PFSK-1 (cell line): ENCODE data around the gene AADACL3.

Experiments used
- FOXP2 ChIP-seq: optimal IDR thresholded peaks from 2 replicates; pipeline ENCODE3; 2011; ENCODE audit warnings: borderline replicate concordance, control low read depth, inconsistent platforms; ENCODE audit not compliant: insufficient read depth; ENCODE audit errors: extremely low read length, extremely low read depth
- POLR2AphosphoS5 ChIP-seq: IDR thresholded peaks from 2 replicates; pipeline ENCODE4 v1.6.1; 2012; ENCODE audit warnings: low read depth, mild to moderate bottlenecking, control low read depth, low read length, moderate library complexity
- SIN3A ChIP-seq: IDR thresholded peaks from 2 replicates; pipeline ENCODE4 v1.6.1; 2012; ENCODE audit warnings: mild to moderate bottlenecking, low read length, moderate library complexity, borderline replicate concordance; ENCODE audit not compliant: insufficient read depth
- TAF1 ChIP-seq: IDR thresholded peaks from 2 replicates; pipeline ENCODE4 v1.6.1; 2012; ENCODE audit warnings: low read length, control low read depth, borderline replicate concordance; ENCODE audit not compliant: insufficient read depth
- TF ChIP-seq, protein P1 (sequence below), 2 experiments: IDR thresholded peaks; 2 replicates each; pipeline versions ENCODE4 v1.6.1 to v1.8.0; 2011 to 2012; ENCODE audit warnings: low read depth in 2 of 2, low read length in 2 of 2, control low read depth in 1 of 2, inconsistent platforms in 1 of 2, mild to moderate bottlenecking in 1 of 2, moderate library complexity in 1 of 2; ENCODE audit not compliant: insufficient read depth in 1 of 2

The AADACL3 gene

DNA sequence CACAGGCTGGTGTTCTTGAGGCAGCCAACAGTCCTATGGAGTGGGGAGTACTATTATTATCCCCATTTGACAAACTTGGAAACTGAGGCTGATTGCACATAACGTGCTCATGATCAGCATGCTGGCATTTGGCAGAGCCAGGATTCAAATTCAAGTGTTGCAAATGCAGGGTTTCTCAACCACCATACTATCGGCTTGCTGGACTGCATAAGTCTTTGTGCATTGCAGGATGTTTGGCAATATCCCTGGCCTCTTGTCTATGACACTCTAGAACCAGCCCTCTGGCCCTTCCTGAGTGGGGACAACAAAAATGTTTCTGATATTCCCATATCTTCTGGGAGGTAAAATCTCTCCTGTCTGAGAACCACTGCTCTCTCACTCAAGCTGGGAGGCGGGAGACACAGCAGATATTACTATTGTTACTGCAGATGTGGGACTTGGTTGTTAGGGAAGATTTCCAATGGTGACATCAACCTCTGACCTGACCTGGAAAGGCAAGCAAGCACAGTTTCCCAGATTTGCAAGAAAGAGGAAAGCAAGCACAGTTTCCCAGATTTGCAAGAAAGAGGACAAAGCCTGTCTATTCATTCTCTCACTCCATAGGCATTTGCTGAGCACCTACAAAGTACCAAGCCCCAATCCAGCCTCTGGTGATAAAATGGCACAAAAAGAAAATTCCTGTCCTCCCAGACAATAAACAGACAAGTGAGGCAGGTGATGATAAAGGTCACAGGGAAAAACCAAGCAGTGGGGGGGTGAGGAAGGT is 1.0 kb upstream of the AADACL3 start:
- TF ChIP-seq SIN3A (no peak), TAF1 (no peak), POLR2AphosphoS5 (no peak), FOXP2 (no peak)
- TF ChIP-seq, protein P1, sequence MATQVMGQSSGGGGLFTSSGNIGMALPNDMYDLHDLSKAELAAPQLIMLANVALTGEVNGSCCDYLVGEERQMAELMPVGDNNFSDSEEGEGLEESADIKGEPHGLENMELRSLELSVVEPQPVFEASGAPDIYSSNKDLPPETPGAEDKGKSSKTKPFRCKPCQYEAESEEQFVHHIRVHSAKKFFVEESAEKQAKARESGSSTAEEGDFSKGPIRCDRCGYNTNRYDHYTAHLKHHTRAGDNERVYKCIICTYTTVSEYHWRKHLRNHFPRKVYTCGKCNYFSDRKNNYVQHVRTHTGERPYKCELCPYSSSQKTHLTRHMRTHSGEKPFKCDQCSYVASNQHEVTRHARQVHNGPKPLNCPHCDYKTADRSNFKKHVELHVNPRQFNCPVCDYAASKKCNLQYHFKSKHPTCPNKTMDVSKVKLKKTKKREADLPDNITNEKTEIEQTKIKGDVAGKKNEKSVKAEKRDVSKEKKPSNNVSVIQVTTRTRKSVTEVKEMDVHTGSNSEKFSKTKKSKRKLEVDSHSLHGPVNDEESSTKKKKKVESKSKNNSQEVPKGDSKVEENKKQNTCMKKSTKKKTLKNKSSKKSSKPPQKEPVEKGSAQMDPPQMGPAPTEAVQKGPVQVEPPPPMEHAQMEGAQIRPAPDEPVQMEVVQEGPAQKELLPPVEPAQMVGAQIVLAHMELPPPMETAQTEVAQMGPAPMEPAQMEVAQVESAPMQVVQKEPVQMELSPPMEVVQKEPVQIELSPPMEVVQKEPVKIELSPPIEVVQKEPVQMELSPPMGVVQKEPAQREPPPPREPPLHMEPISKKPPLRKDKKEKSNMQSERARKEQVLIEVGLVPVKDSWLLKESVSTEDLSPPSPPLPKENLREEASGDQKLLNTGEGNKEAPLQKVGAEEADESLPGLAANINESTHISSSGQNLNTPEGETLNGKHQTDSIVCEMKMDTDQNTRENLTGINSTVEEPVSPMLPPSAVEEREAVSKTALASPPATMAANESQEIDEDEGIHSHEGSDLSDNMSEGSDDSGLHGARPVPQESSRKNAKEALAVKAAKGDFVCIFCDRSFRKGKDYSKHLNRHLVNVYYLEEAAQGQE (IDR thresholded peaks at IDR 0.05; ENCODE audit: insufficient read depth in 1 of 2, low read depth in 2 of 2, low read length in 2 of 2): no peak

DNA sequence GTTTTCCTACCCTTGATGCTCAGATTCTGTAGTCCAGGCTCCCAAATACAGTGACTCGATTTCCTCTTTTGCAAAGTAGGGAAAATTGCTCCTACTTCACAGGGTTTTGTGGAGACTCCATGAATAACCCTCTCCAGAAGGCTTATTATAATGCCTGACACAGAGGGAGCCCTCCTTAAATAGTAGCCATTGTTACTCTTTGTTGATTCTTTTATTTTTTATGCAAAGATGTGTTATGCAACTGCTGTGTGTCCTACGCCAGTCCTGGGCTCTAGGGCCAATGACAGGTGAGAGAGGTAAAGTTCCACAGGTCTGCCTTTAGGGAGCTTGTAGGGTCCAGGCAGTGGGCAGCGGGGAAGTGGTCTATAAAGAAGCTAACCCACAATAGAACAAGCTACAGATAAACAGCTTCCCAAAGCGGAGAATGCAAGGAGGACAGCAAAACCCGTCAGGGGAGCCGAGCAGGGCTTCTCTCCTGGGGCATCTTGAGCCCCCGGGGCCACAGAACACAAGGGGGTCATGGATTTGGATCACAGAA is 1.5 kb downstream of the AADACL3 start:
- TF ChIP-seq POLR2AphosphoS5 (no peak), TAF1 (no peak), FOXP2 (no peak), SIN3A (no peak)
- TF ChIP-seq, protein P1 (IDR thresholded peaks at IDR 0.05; ENCODE audit: insufficient read depth in 1 of 2, low read depth in 2 of 2, low read length in 2 of 2): no peak

DNA sequence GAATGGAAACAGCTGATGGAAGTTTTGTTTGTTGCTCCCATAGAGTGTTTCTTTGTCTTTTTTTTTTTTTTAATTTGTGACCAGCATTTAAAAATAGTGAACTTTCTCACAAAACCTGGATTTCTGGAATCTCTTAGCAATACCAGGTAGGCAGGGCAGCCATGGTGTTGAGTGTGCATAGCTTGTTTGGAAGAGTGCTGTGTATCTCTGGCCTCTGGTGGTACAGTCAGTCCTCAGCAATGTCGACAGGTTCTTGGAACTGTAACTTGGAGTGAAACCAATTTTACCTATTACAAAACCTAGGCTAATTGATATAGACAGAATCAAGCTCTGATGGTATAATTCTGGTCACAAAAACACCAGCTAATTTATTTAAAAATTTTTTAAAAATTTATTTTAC is 6.7 kb downstream of the AADACL3 start:
- TF ChIP-seq SIN3A (no peak), TAF1 (no peak), FOXP2 (no peak), POLR2AphosphoS5 (no peak)
- TF ChIP-seq, protein P1 (IDR thresholded peaks at IDR 0.05; ENCODE audit: insufficient read depth in 1 of 2, low read depth in 2 of 2, low read length in 2 of 2): no peak

DNA sequence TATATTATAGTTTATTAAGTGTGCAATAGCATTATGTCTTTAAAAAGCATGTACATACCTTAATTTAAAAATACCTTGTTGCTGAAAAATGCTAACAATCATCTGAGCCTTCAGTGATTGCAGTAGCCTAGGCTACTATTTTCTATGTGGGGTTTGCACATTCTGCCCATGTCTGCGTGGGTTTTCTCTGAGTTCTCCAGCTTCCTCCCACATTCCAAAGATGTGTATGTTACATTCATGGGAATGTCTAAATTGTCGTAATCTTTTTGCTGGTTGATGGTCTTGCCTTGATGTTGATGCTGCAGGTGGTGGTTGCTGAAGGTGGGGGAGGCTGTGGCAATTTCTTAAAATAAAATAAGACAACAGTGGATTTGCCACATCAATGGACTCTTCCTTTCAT is 12.5 kb downstream of the AADACL3 start:
- TF ChIP-seq, protein P1 (IDR thresholded peaks at IDR 0.05; ENCODE audit: insufficient read depth in 1 of 2, low read depth in 2 of 2, low read length in 2 of 2): no peak
- no peak for TF ChIP-seq POLR2AphosphoS5
- no peak for TF ChIP-seq FOXP2
- no peak for TF ChIP-seq TAF1
- no peak for TF ChIP-seq SIN3A

DNA sequence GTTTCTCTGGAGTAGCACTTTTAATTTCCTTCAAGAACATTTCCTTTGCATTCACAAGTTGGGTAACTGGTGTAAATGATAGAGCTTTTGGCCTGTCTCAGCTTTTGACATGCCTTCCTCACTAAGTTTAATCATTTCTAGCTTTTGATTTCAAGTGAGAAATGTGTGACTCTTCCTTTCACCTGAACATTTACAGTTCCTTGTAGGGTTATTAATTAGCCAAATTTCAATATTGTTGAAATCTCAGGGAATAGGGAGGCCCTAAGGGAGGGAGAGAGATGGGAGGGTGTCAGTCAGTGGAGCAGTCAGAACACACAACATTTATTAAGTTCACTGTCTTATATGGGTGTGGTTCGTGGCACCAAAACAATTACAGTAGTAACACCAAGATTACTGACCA is 14.2 kb downstream of the AADACL3 start:
- TF ChIP-seq FOXP2 (no peak), POLR2AphosphoS5 (no peak), SIN3A (no peak), TAF1 (no peak)
- TF ChIP-seq, protein P1 (IDR thresholded peaks at IDR 0.05; ENCODE audit: insufficient read depth in 1 of 2, low read depth in 2 of 2, low read length in 2 of 2): no peak
